ENCODE results near the gene TMEM60.

Gene TMEM60

GRCh38 chr7:77791956-77792355, 6.3 kb downstream of the TMEM60 start:
- peaks cover 3% of the 10 kb centered on the region; the same call in 1 of the 2 replicates for H3K79me2 ChIP-seq (ENCODE audit: insufficient read depth, low read depth)
- H4K20me1 ChIP-seq (ENCODE audit: insufficient read depth): no peaks in the 10 kb centered on the region
- no peak overlapping the region for H3K4me3 ChIP-seq (IDR thresholded peaks at IDR 0.05; ENCODE audit: insufficient read depth, low read depth, low read length)
- no peak overlapping the region for H3K9ac ChIP-seq
- no peaks in the 10 kb centered on the region for H3K36me3 ChIP-seq (ENCODE audit: insufficient read depth)
- peaks cover 13% of the 10 kb centered on the region for H3K4me1 ChIP-seq (ENCODE audit: low read depth, poor library complexity, severe bottlenecking)
- no peaks in the 10 kb centered on the region for H3K27me3 ChIP-seq (ENCODE audit: insufficient read depth, low read depth)
- no peak overlapping the region for H3K4me2 ChIP-seq
- no peak overlapping the region for H3K27ac ChIP-seq
- no peak overlapping the region for H2AFZ ChIP-seq (ENCODE audit: low read depth)
- TF ChIP-seq CTCF (conservative IDR thresholded peaks at IDR 0.05; ENCODE audit: low read depth, low read length): no peak

- H3K27me3 ChIP-seq (ENCODE audit: insufficient read depth, low read depth): no peaks in the 10 kb centered on the region
- no peak overlapping the region for H3K4me2 ChIP-seq
- H3K4me1 ChIP-seq (ENCODE audit: low read depth, poor library complexity, severe bottlenecking): peaks cover 7% of the 10 kb centered on the region
- no peaks in the 10 kb centered on the region for H3K79me2 ChIP-seq (ENCODE audit: insufficient read depth, low read depth)
- no peak overlapping the region for H3K9ac ChIP-seq
- no peaks in the 10 kb centered on the region for H4K20me1 ChIP-seq (ENCODE audit: insufficient read depth)
- H2AFZ ChIP-seq (ENCODE audit: low read depth): no peak overlapping the region
- no peak overlapping the region for H3K4me3 ChIP-seq (IDR thresholded peaks at IDR 0.05; ENCODE audit: insufficient read depth, low read depth, low read length)
- no peak overlapping the region for H3K27ac ChIP-seq
- TF ChIP-seq CTCF (conservative IDR thresholded peaks at IDR 0.05; ENCODE audit: low read depth, low read length): no peak
- no peaks in the 10 kb centered on the region for H3K36me3 ChIP-seq (ENCODE audit: insufficient read depth)
Observed at GRCh38 chr7:77791336-77791735, 6.9 kb downstream of the TMEM60 start.

DNA sequence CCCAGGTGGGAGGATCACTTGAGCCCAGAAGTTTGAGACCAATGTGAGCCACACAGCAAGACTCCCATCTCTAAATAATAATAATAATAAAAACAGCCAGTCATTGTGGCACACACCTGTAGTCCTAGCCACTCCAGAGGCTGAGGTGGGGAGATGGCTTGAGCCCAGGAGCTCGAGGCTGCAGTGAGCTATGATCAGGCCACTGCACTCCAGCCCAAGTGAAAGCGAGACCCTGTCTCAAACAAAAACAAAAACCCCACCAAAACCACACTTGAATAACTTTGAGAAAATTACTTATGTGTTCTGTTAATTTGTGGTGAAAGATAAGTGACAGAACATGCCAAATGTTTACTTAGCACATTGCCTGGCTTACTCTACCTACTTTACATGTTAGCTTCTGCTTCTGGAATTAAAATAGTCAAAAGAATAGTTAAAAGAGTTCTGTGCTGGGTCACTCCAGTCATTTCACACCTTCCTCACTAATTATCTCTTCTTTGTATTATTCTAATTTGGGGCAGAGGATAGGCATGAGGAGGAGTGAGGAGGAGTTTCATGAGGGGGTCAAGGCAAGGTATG, 9.8 kb downstream of the TMEM60 start:
- H2AFZ ChIP-seq (ENCODE audit: low read depth): no peak overlapping the region
- H3K4me3 ChIP-seq (IDR thresholded peaks at IDR 0.05; ENCODE audit: insufficient read depth, low read depth, low read length): no peak overlapping the region
- no peaks in the 10 kb centered on the region for H3K36me3 ChIP-seq (ENCODE audit: insufficient read depth)
- H3K9ac ChIP-seq: no peak overlapping the region
- no peak overlapping the region for H3K27ac ChIP-seq
- H3K27me3 ChIP-seq (ENCODE audit: insufficient read depth, low read depth): no peaks in the 10 kb centered on the region
- H3K4me1 ChIP-seq (ENCODE audit: low read depth, poor library complexity, severe bottlenecking): no peaks in the 10 kb centered on the region
- no peaks in the 10 kb centered on the region for H4K20me1 ChIP-seq (ENCODE audit: insufficient read depth)
- no peak for TF ChIP-seq CTCF (conservative IDR thresholded peaks at IDR 0.05; ENCODE audit: low read depth, low read length)
- no peak overlapping the region for H3K4me2 ChIP-seq
- no peaks in the 10 kb centered on the region for H3K79me2 ChIP-seq (ENCODE audit: insufficient read depth, low read depth)

DNA sequence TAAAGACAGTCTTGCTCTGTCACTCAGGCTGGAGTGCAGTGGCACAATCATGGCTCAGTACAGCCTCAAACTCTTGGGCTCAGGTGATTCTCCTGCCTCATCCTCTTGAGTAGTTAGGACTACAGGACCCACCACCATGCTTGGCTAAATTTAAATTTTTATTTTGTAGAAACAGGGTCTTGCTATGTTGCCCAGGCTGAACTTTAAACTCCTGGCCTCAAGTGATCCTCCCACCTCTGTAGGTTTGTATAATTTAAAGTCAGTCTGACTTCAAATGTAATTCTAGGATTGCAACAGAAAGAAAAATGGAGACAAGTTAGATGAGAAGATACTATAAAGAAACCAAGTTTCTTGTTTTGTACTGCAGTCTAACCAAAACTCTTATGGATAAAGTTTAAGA, 11.5 kb downstream of the TMEM60 start:
- no peaks in the 10 kb centered on the region for H3K79me2 ChIP-seq (ENCODE audit: insufficient read depth, low read depth)
- no peak overlapping the region for H2AFZ ChIP-seq (ENCODE audit: low read depth)
- H3K4me3 ChIP-seq (IDR thresholded peaks at IDR 0.05; ENCODE audit: insufficient read depth, low read depth, low read length): no peak overlapping the region
- H3K9ac ChIP-seq: no peak overlapping the region
- H3K36me3 ChIP-seq (ENCODE audit: insufficient read depth): no peaks in the 10 kb centered on the region
- H3K27me3 ChIP-seq (ENCODE audit: insufficient read depth, low read depth): no peaks in the 10 kb centered on the region
- TF ChIP-seq CTCF (conservative IDR thresholded peaks at IDR 0.05; ENCODE audit: low read depth, low read length): no peak
- no peak overlapping the region for H3K4me2 ChIP-seq
- H3K4me1 ChIP-seq (ENCODE audit: low read depth, poor library complexity, severe bottlenecking): no peaks in the 10 kb centered on the region
- H3K27ac ChIP-seq: no peak overlapping the region
- H4K20me1 ChIP-seq (ENCODE audit: insufficient read depth): no peaks in the 10 kb centered on the region
